Adrenal gland (tissue), 12 donors: Measurements from ENCODE around the gene CFAP90. TPM values are rescaled to one million over a fixed set of nuclear protein-coding genes. Genes with fewer than 3 reads are reported as not detected.

Source experiments
- DNase-seq, 7 donors: peaks; one replicate each; pipeline ENCODE4 v3.0.0-alpha.2; 2019 to 2020
- H3K27ac ChIP-seq, 5 donors: fragments of 200-600 bp; sonication (generic) in 4 of 5; 1 replicate in 3 of 5; 2 replicates in 2 of 5; pipeline versions ENCODE4 v1.5.1 to v1.8.0; 2016 to 2020; ENCODE audit warnings: mild to moderate bottlenecking in 1 of 5
- H3K27me3 ChIP-seq: fragments of 200-600 bp; 2 replicates; pipeline ENCODE4 v1.8.0; 2021
- H3K36me3 ChIP-seq, 2 donors: fragments of 200-600 bp; replicated peaks in 1 of 2; 1 replicate in 1 of 2; 2 replicates in 1 of 2; pipeline versions ENCODE4 v1.5.1 to v1.8.0; 2018 to 2022
- H3K4me1 ChIP-seq, 2 donors: fragments of 200-600 bp; replicated peaks in 1 of 2; 1 replicate in 1 of 2; 2 replicates in 1 of 2; pipeline versions ENCODE4 v1.5.1 to v1.8.0; 2018 to 2021
- H3K4me3 ChIP-seq, 4 donors: fragments of 200-600 bp; sonication (generic) in 3 of 4; one replicate each; pipeline ENCODE4 v1.5.1; 2016 to 2018
- H3K9me3 ChIP-seq, 3 donors: fragments of 200-600 bp; sonication (generic) in 1 of 3; replicated peaks in 1 of 3; 1 replicate in 2 of 3; 2 replicates in 1 of 3; pipeline versions ENCODE4 v1.5.1 to v1.8.0; 2016 to 2021
- POLR2A ChIP-seq, 2 donors: fragments of 450-650 bp; IDR thresholded peaks; one replicate each; pipeline ENCODE4 v1.6.1; 2017; ENCODE audit warnings: antibody characterized with exemption in 2 of 2, mild to moderate bottlenecking in 2 of 2, moderate library complexity in 1 of 2
- WGBS, 4 donors: extraction: QIAGEN DNeasy Blood & Tissue Kit in 2 of 4; methylation state at CpG; one replicate each; pipeline versions ENCODE4 v1.1.5 to v1.1.7; 2013 to 2017; 5-methylcytosine and 5-hydroxymethylcytosine counted together
- intact Hi-C, 2 donors: fragments of 100-400 bp; cut with DNase I; formaldehyde crosslinking; loops; one replicate each; pipeline versions ENCODE4 v1.14.1 to v1.15.0; 2022 to 2023
- polyA plus RNA-seq, 3 donors: library from polyadenylated mRNA; stranded (reverse); fragments of 200-250 nt in 2 of 3; fragments of 350-450 nt in 1 of 3; fragmentation: Illumina TruSeq in 1 of 3; extraction: RNeasy Lipid Tissue Mini Kit (QIAGEN cat#74804) in 1 of 3; gene quantifications; one replicate each; pipeline ENCODE4 v1.2.3, GENCODE V29; 2013 to 2014
- total RNA-seq, 9 donors: library from RNA; depleted of rRNA in 4 of 9; stranded (reverse); fragments of >200 nt in 4 of 9; fragments of 120-200 nt in 1 of 9; fragmentation: NEBNext Ultra II Directional in 1 of 9; extraction: Animal tissue kit (Norgen Biotek cat#: 25700) in 1 of 9; gene quantifications; one replicate each; pipeline versions ENCODE4 v1.1.0 to v1.2.4, GENCODE V29; 2013 to 2023
- TF ChIP-seq, protein P1 (sequence below), 6 experiments: fragments of 450-650 bp in 4 of 6; fragments of 200-600 bp in 2 of 6; sonication (generic) in 1 of 6; IDR thresholded peaks; 1 replicate in 5 of 6; 2 replicates in 1 of 6; pipeline versions ENCODE4 v1.5.1 to v1.8.0; 2016 to 2021; ENCODE audit warnings: antibody characterized with exemption in 6 of 6, mild to moderate bottlenecking in 2 of 6, moderate library complexity in 1 of 6
- donor health status: healthy with polysubstance abuse.
- donor health status: Bipolar disorder and iron deficiency.
- donor health status: DM: yes; HTN: yes; CAD: no.
- donor health status: DM: no; HTN: no; CAD: no.
- donor health status: DM: no; HTN: no; CAD: no.
- donor health status: DM: yes; HTN: yes; CAD: no.

Gene CFAP90
- total and polyA plus RNA-seq, 12 donors: 0.11 to 1.3 (median 0.39) TPM; not detected in 3

GRCh38 chr5:7795306-7795705 is 55.6 kb downstream of the CFAP90 start:
- Histone ChIP-seq H3K27ac (no peak overlapping the region), H3K27me3 (no peaks in the 10 kb centered on the region), H3K36me3 (no peaks in the 10 kb centered on the region), H3K9me3 (no peaks in the 10 kb centered on the region), H3K4me1 (no peaks in the 10 kb centered on the region), H3K4me3 (no peak overlapping the region)
- WGBS, 4 donors: 52 to 94% (median 67%) methylated on average over 2 to 3 of the region's 3 CpGs
- no peak for TF ChIP-seq POLR2A (IDR thresholded peaks at IDR 0.05)
- intact Hi-C loops: no loop called here
- no peak for DNase-seq

GRCh38 chr5:7794823-7795222 is 56.1 kb downstream of the CFAP90 start:
- no peak overlapping the region for H3K4me3 ChIP-seq
- H3K9me3 ChIP-seq: no peaks in the 10 kb centered on the region
- 39 to 89% (median 54%) methylated on average over 1 of the region's 1 CpG for WGBS, 4 donors
- no peak overlapping the region for H3K27ac ChIP-seq
- no peaks in the 10 kb centered on the region for H3K27me3 ChIP-seq
- TF ChIP-seq, protein P1, sequence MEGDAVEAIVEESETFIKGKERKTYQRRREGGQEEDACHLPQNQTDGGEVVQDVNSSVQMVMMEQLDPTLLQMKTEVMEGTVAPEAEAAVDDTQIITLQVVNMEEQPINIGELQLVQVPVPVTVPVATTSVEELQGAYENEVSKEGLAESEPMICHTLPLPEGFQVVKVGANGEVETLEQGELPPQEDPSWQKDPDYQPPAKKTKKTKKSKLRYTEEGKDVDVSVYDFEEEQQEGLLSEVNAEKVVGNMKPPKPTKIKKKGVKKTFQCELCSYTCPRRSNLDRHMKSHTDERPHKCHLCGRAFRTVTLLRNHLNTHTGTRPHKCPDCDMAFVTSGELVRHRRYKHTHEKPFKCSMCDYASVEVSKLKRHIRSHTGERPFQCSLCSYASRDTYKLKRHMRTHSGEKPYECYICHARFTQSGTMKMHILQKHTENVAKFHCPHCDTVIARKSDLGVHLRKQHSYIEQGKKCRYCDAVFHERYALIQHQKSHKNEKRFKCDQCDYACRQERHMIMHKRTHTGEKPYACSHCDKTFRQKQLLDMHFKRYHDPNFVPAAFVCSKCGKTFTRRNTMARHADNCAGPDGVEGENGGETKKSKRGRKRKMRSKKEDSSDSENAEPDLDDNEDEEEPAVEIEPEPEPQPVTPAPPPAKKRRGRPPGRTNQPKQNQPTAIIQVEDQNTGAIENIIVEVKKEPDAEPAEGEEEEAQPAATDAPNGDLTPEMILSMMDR (IDR thresholded peaks at IDR 0.05): no peak
- no peak for TF ChIP-seq POLR2A (IDR thresholded peaks at IDR 0.05)
- no peaks in the 10 kb centered on the region for H3K4me1 ChIP-seq
- no peak for DNase-seq
- no peaks in the 10 kb centered on the region for H3K36me3 ChIP-seq
- intact Hi-C loops: no loop called here

GRCh38 chr5:7794311-7794710 is 56.6 kb downstream of the CFAP90 start:
- Histone ChIP-seq H3K27me3 (no peaks in the 10 kb centered on the region), H3K9me3 (no peaks in the 10 kb centered on the region), H3K4me3 (no peak overlapping the region), H3K4me1 (no peaks in the 10 kb centered on the region), H3K36me3 (no peaks in the 10 kb centered on the region), H3K27ac (no peak overlapping the region)
- no peak for DNase-seq
- intact Hi-C loops: no loop called here
- 57 to 71% (median 64%) methylated on average over 3 to 5 of the region's 5 CpGs for WGBS, 4 donors
- no peak for TF ChIP-seq POLR2A (IDR thresholded peaks at IDR 0.05)
- TF ChIP-seq, protein P1 (IDR thresholded peaks at IDR 0.05): no peak

DNA sequence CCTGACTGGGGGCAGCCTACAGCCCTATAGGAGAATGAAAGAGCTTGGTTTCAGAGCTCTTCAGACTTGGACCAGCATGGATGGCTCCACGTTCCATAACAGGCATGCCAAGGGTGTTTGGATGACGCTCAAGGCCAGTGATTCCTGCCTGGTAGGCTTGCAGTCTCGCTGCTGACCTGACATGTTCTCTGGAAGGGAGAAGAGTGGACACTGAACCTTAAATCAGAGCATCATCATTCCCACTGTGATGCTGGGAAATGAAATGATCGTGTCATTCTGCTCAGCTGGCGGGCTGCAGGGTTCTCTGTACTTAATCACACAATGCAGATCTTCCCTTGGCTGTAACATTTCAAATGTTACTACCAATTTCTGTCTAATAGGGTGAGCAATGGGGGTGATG is 57.0 kb downstream of the CFAP90 start:
- WGBS, 4 donors: 48 to 63% (median 58%) methylated on average over 4 to 5 of the region's 5 CpGs
- Histone ChIP-seq H3K4me1 (no peaks in the 10 kb centered on the region), H3K27ac (no peak overlapping the region), H3K4me3 (no peak overlapping the region), H3K36me3 (no peaks in the 10 kb centered on the region), H3K9me3 (no peaks in the 10 kb centered on the region), H3K27me3 (no peaks in the 10 kb centered on the region)
- DNase-seq: peak in 1 of 7 donors; percentile 8
- TF ChIP-seq POLR2A (IDR thresholded peaks at IDR 0.05): no peak
- TF ChIP-seq, protein P1 (IDR thresholded peaks at IDR 0.05): no peak
- intact Hi-C loops: no loop called here

DNA sequence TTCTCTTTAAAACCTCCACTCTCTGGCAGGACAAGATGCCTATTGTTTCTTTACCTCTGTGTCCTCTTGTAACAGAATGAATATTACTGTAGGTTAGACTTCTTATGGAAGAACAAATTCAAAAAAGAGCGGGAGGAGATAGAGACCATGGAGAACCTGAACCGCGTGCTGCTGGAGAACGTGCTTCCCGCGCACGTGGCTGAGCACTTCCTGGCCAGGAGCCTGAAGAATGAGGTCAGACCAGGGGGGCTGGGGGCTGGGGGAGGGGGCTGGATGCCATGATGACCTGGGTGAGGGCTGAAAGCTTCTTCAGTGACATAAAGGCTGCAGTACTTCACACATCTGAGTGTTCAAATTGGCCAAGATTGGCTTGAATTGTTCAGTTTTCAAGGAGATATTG is 61.4 kb downstream of the CFAP90 start:
- Histone ChIP-seq H3K9me3 (no peaks in the 10 kb centered on the region), H3K27me3 (no peaks in the 10 kb centered on the region), H3K36me3 (no peaks in the 10 kb centered on the region), H3K27ac (no peak overlapping the region), H3K4me3 (no peak overlapping the region), H3K4me1 (no peaks in the 10 kb centered on the region)
- WGBS, 4 donors: 83 to 94% (median 89%) methylated on average over 7 of the region's 7 CpGs
- no peak for DNase-seq
- intact Hi-C loops: no loop called here
- TF ChIP-seq, protein P1 (IDR thresholded peaks at IDR 0.05): no peak
